HEK293 (cell line): Measurements from ENCODE around the gene GMEB1.
A peak's percentile ranks its signal among the peaks of the same experiment; 100 is the strongest.

Source experiments
- KLF16 ChIP-seq: fragments of 450-650 bp; formaldehyde crosslinking; IDR thresholded peaks from 2 replicates; pipeline ENCODE4 v1.5.1; 2017; ENCODE audit warnings: missing biosample characterization, missing genetic modification characterization
- MZF1 ChIP-seq: fragments of 450-650 bp; formaldehyde crosslinking; IDR thresholded peaks from 2 replicates; pipeline ENCODE4 v1.5.1; 2017; ENCODE audit warnings: missing biosample characterization, missing genetic modification characterization, borderline replicate concordance
- PRDM10 ChIP-seq: fragments of 450-650 bp; formaldehyde crosslinking; IDR thresholded peaks from 2 replicates; pipeline ENCODE4 v1.5.1; 2016; ENCODE audit warnings: missing biosample characterization, missing genetic modification characterization
- SETDB1 ChIP-seq: IDR thresholded peaks from one replicate; pipeline ENCODE4 v1.6.1; 2017; ENCODE audit warnings: mild to moderate bottlenecking, low read length, moderate library complexity, mixed read lengths; ENCODE audit not compliant: insufficient read length
- SP3 ChIP-seq: fragments of 450-650 bp; formaldehyde crosslinking; IDR thresholded peaks from 2 replicates; pipeline ENCODE4 v1.5.1; 2016; ENCODE audit warnings: missing biosample characterization, missing genetic modification characterization
- TSHZ1 ChIP-seq: fragments of 450-650 bp; formaldehyde crosslinking; IDR thresholded peaks from 2 replicates; pipeline ENCODE4 v1.5.1; 2016; ENCODE audit warnings: missing biosample characterization, missing genetic modification characterization, borderline replicate concordance
- ZBTB1 ChIP-seq: fragments of 450-650 bp; formaldehyde crosslinking; IDR thresholded peaks from 2 replicates; pipeline ENCODE4 v1.5.1; 2016; ENCODE audit warnings: missing biosample characterization, missing genetic modification characterization
- ZBTB26 ChIP-seq: fragments of 450-650 bp; formaldehyde crosslinking; optimal IDR thresholded peaks from 2 replicates; pipeline ENCODE3; 2016; ENCODE audit warnings: missing biosample characterization, mild to moderate bottlenecking, missing genetic modification characterization
- ZBTB6 ChIP-seq: fragments of 450-650 bp; formaldehyde crosslinking; IDR thresholded peaks from 2 replicates; pipeline ENCODE4 v1.5.1; 2017; ENCODE audit warnings: missing biosample characterization, missing genetic modification characterization
- ZEB2 ChIP-seq: fragments of 450-650 bp; formaldehyde crosslinking; IDR thresholded peaks from 2 replicates; pipeline ENCODE4 v1.5.1; 2016; ENCODE audit warnings: missing biosample characterization, missing genetic modification characterization
- ZNF114 ChIP-seq: fragments of 450-650 bp; formaldehyde crosslinking; IDR thresholded peaks from 2 replicates; pipeline ENCODE4 v1.5.0; 2017; ENCODE audit warnings: missing biosample characterization, missing genetic modification characterization
- ZNF23 ChIP-seq: fragments of 450-650 bp; formaldehyde crosslinking; IDR thresholded peaks from 2 replicates; pipeline ENCODE4 v1.5.1; 2016; ENCODE audit warnings: missing biosample characterization, missing genetic modification characterization, borderline replicate concordance
- ZNF24 ChIP-seq: fragments of 450-650 bp; formaldehyde crosslinking; IDR thresholded peaks from 2 replicates; pipeline ENCODE4 v1.5.1; 2016; ENCODE audit warnings: missing biosample characterization, missing genetic modification characterization
- ZNF426 ChIP-seq: fragments of 450-650 bp; formaldehyde crosslinking; IDR thresholded peaks from 2 replicates; pipeline ENCODE4 v1.5.1; 2017; ENCODE audit warnings: missing biosample characterization, missing genetic modification characterization, mild to moderate bottlenecking, inconsistent platforms, moderate library complexity
- ZNF449 ChIP-seq: fragments of 450-650 bp; formaldehyde crosslinking; IDR thresholded peaks from 2 replicates; pipeline ENCODE4 v1.5.1; 2017; ENCODE audit warnings: missing biosample characterization, mild to moderate bottlenecking, missing genetic modification characterization, moderate library complexity
- ZNF473 ChIP-seq: fragments of 450-650 bp; formaldehyde crosslinking; IDR thresholded peaks from 2 replicates; pipeline ENCODE4 v1.5.1; 2017; ENCODE audit warnings: missing biosample characterization, missing genetic modification characterization
- ZNF501 ChIP-seq: fragments of 450-650 bp; formaldehyde crosslinking; IDR thresholded peaks from 2 replicates; pipeline ENCODE4 v1.5.1; 2016; ENCODE audit warnings: missing biosample characterization, missing genetic modification characterization
- ZNF514 ChIP-seq: fragments of 450-650 bp; formaldehyde crosslinking; IDR thresholded peaks from 2 replicates; pipeline ENCODE4 v1.5.1; 2016; ENCODE audit warnings: missing biosample characterization, missing genetic modification characterization
- ZNF561 ChIP-seq: fragments of 450-650 bp; IDR thresholded peaks from 2 replicates; pipeline ENCODE4 v1.5.1; 2018; ENCODE audit warnings: missing biosample characterization, missing genetic modification characterization, borderline replicate concordance
- ZNF623 ChIP-seq: fragments of 450-650 bp; formaldehyde crosslinking; IDR thresholded peaks from 2 replicates; pipeline ENCODE4 v1.5.1; 2016; ENCODE audit warnings: missing biosample characterization, missing genetic modification characterization
- ZNF629 ChIP-seq: fragments of 450-650 bp; formaldehyde crosslinking; IDR thresholded peaks from 2 replicates; pipeline ENCODE4 v1.5.1; 2017; ENCODE audit warnings: missing biosample characterization, missing genetic modification characterization
- ZNF654 ChIP-seq: fragments of 450-650 bp; formaldehyde crosslinking; IDR thresholded peaks from 2 replicates; pipeline ENCODE4 v1.5.1; 2016; ENCODE audit warnings: low read depth, missing biosample characterization, missing genetic modification characterization
- ZNF670 ChIP-seq: fragments of 450-650 bp; formaldehyde crosslinking; IDR thresholded peaks from 2 replicates; pipeline ENCODE4 v1.5.1; 2016; ENCODE audit warnings: missing biosample characterization, missing genetic modification characterization, low read depth
- ZNF76 ChIP-seq: fragments of 450-650 bp; formaldehyde crosslinking; IDR thresholded peaks from 2 replicates; pipeline ENCODE4; 2016; ENCODE audit warnings: low read depth, missing biosample characterization, missing genetic modification characterization, borderline replicate concordance
- ZSCAN5A ChIP-seq: fragments of 450-650 bp; formaldehyde crosslinking; IDR thresholded peaks from 2 replicates; pipeline ENCODE4 v1.5.1; 2016; ENCODE audit warnings: missing biosample characterization, missing genetic modification characterization

The GMEB1 gene

GRCh38 chr1:28648474-28649198 lies 19.9 kb upstream of the GMEB1 start, which contains the start of gene RNU11 (continued):
- TF ChIP-seq TSHZ1 (peak; percentile 82; the same call in 1 of the 2 replicates), PRDM10 (tag by site-specific recombination) (peak; percentile 83), ZNF426 (tag by site-specific recombination) (no peak), ZNF623 (peak; percentile 62), KLF16 (tag by site-specific recombination) (peak; percentile 89), SP3 (tag by site-specific recombination) (peak; percentile 70), ZBTB1 (tag by site-specific recombination) (peak; percentile 88; the same call in 1 of the 2 replicates), MZF1 (peak; percentile 91), ZNF449 (tag by site-specific recombination) (peak; percentile 79), ZNF23 (tag by site-specific recombination) (0 out of 2 replicates have a peak, but pooled peaks have one; percentile 23), ZNF514 (tag by site-specific recombination) (no peak), ZNF24 (tag by site-specific recombination) (peak; percentile 98), ZNF629 (tag by site-specific recombination) (peak; percentile 94), ZNF561 (tag by site-specific recombination) (peak; percentile 86), ZNF114 (tag by site-specific recombination) (no peak), ZBTB6 (tag by site-specific recombination) (peak; percentile 32; the same call in 1 of the 2 replicates), ZNF670 (tag by site-specific recombination) (no peak), SETDB1 (peak; percentile 90), ZNF473 (tag by site-specific recombination) (no peak), ZNF501 (peak; percentile 86), ZBTB26 (tag by site-specific recombination) (peak; percentile 48), ZEB2 (peak; percentile 100), ZNF654 (tag by site-specific recombination) (no peak; the same call in 1 of the 2 replicates), ZSCAN5A (tag by site-specific recombination) (peak; percentile 92), ZNF76 (peak; percentile 68)
